ENCODE data around the gene RARS1. TPM values are rescaled to one million over a fixed set of nuclear protein-coding genes. Genes with fewer than 3 reads are reported as not detected.

RARS1 gene
- polyA plus RNA-seq, 3 donors = 16.1 to 27.0 (median 23.2) TPM

DNA sequence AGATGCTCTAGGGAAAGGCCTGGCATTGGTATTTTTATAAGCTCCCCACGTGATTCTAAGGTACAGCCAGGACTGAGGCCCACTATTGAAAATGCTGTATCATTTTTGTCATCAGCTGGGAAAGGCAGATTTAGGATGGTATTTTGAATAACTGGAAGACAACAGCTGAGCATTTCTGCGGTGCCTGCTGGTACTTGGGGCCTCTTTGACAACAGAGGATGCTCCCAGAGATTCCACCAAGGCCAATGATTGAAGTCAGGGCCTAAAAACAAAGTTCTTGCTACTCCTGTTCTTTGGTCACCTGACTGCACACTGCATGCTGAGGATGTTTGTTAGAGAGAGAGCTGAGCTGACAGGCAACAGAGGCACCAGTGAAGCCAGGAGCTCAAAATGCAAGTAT lies 50.9 kb downstream of the RARS1 start:
- Histone ChIP-seq H3K27ac (ENCODE audit: low read depth in 1 of 2, low read length in 2 of 2) (no peak overlapping the region), H3K4me3 (replicated peaks in 1 of 3; ENCODE audit: low read depth in 2 of 3, low read length in 3 of 3) (no peak overlapping the region), H3K27me3 (ENCODE audit: control insufficient read depth in 2 of 2, insufficient read depth in 2 of 2, low read length in 2 of 2) (peaks cover under 1 to 4% of the 10 kb centered on the region in 2 donors), H3K9ac (ENCODE audit: insufficient read depth, low read length, poor library complexity, severe bottlenecking) (no peak overlapping the region), H3K36me3 (replicated peaks in 1 of 2; ENCODE audit: control insufficient read depth in 1 of 2, insufficient read depth in 2 of 2, low read length in 2 of 2) (no peaks in the 10 kb centered on the region), H3K79me2 (ENCODE audit: insufficient read depth, low read length) (no peaks in the 10 kb centered on the region), H3K4me2 (replicated peaks; ENCODE audit: extremely low read depth, low read length, poor library complexity, severe bottlenecking) (no peak overlapping the region), H2AFZ (ENCODE audit: insufficient read depth, low read depth, low read length, poor library complexity, severe bottlenecking) (no peak overlapping the region), H3K9me3 (replicated peaks in 1 of 2; ENCODE audit: control insufficient read depth in 1 of 2, insufficient read depth in 1 of 2, low read length in 2 of 2) (no peaks in the 10 kb centered on the region), H3K4me1 (ENCODE audit: control insufficient read depth in 1 of 2, insufficient read depth in 2 of 2, low read length in 2 of 2) (no peaks in the 10 kb centered on the region), H4K20me1 (ENCODE audit: insufficient read depth, low read length) (no peaks in the 10 kb centered on the region)
- Mint-ChIP-seq H3K9me3 (peaks cover 0 to 7% (median under 1%) of the 10 kb centered on the region in 7 donors), H3K4me1 (no peaks in the 10 kb centered on the region), H3K27me3 (ENCODE audit: low read depth in 3 of 3) (peaks cover 2 to 13% (median 7%) of the 10 kb centered on the region in 3 donors), H3K36me3 (no peaks in the 10 kb centered on the region), H3K4me3 (no peak overlapping the region), H3K27ac (no peak overlapping the region)
- TF ChIP-seq, protein P1, sequence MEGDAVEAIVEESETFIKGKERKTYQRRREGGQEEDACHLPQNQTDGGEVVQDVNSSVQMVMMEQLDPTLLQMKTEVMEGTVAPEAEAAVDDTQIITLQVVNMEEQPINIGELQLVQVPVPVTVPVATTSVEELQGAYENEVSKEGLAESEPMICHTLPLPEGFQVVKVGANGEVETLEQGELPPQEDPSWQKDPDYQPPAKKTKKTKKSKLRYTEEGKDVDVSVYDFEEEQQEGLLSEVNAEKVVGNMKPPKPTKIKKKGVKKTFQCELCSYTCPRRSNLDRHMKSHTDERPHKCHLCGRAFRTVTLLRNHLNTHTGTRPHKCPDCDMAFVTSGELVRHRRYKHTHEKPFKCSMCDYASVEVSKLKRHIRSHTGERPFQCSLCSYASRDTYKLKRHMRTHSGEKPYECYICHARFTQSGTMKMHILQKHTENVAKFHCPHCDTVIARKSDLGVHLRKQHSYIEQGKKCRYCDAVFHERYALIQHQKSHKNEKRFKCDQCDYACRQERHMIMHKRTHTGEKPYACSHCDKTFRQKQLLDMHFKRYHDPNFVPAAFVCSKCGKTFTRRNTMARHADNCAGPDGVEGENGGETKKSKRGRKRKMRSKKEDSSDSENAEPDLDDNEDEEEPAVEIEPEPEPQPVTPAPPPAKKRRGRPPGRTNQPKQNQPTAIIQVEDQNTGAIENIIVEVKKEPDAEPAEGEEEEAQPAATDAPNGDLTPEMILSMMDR (IDR thresholded peaks at IDR 0.05) = no peak
- intact Hi-C loops (cut with micrococcal nuclease) = no loop called here
- no peak for DNase-seq
- 93% methylated on average over 2 of the region's 2 CpGs for WGBS (ENCODE audit: insufficient coverage)

- H3K79me2 ChIP-seq (ENCODE audit: insufficient read depth, low read length) = no peaks in the 10 kb centered on the region
- H4K20me1 ChIP-seq (ENCODE audit: insufficient read depth, low read length) = peaks cover 12% of the 10 kb centered on the region
- no peak overlapping the region for H3K9ac ChIP-seq (ENCODE audit: insufficient read depth, low read length, poor library complexity, severe bottlenecking)
- no peak overlapping the region for H2AFZ ChIP-seq (ENCODE audit: insufficient read depth, low read depth, low read length, poor library complexity, severe bottlenecking)
- H3K9me3 Mint-ChIP-seq = no peaks in the 10 kb centered on the region
- H3K27ac ChIP-seq (ENCODE audit: low read depth in 1 of 2, low read length in 2 of 2) = no peak overlapping the region
- TF ChIP-seq, protein P1 (IDR thresholded peaks at IDR 0.05) = no peak
- H3K36me3 ChIP-seq (replicated peaks in 1 of 2; ENCODE audit: control insufficient read depth in 1 of 2, insufficient read depth in 2 of 2, low read length in 2 of 2) = peaks cover 16 to 55% of the 10 kb centered on the region in 2 donors
- no peak overlapping the region for H3K4me3 Mint-ChIP-seq
- no peaks in the 10 kb centered on the region for H3K27me3 Mint-ChIP-seq (ENCODE audit: low read depth in 3 of 3)
- no peaks in the 10 kb centered on the region for H3K4me1 Mint-ChIP-seq
- WGBS (ENCODE audit: insufficient coverage) = 98% methylated on average over 4 of the region's 7 CpGs
- H3K4me1 ChIP-seq (ENCODE audit: control insufficient read depth in 1 of 2, insufficient read depth in 2 of 2, low read length in 2 of 2) = no peaks in the 10 kb centered on the region
- H3K9me3 ChIP-seq (replicated peaks in 1 of 2; ENCODE audit: control insufficient read depth in 1 of 2, insufficient read depth in 1 of 2, low read length in 2 of 2) = no peaks in the 10 kb centered on the region
- H3K27ac Mint-ChIP-seq = no peak overlapping the region
- no peak overlapping the region for H3K4me3 ChIP-seq (replicated peaks in 1 of 3; ENCODE audit: low read depth in 2 of 3, low read length in 3 of 3)
- no peak for DNase-seq
- intact Hi-C loops (cut with micrococcal nuclease) = no loop called here
- no peaks in the 10 kb centered on the region for H3K27me3 ChIP-seq (ENCODE audit: control insufficient read depth in 2 of 2, insufficient read depth in 2 of 2, low read length in 2 of 2)
- peaks cover 30 to 45% of the 10 kb centered on the region in 2 donors for H3K36me3 Mint-ChIP-seq
- no peak overlapping the region for H3K4me2 ChIP-seq (replicated peaks; ENCODE audit: extremely low read depth, low read length, poor library complexity, severe bottlenecking)
These were observed 63.3 kb downstream of the RARS1 start for GRCh38 chr5:168549554-168549953.

Measured in CD14-positive monocyte (primary cell).